ENCODE results near the gene SOAT2.

Gene SOAT2, protein sequence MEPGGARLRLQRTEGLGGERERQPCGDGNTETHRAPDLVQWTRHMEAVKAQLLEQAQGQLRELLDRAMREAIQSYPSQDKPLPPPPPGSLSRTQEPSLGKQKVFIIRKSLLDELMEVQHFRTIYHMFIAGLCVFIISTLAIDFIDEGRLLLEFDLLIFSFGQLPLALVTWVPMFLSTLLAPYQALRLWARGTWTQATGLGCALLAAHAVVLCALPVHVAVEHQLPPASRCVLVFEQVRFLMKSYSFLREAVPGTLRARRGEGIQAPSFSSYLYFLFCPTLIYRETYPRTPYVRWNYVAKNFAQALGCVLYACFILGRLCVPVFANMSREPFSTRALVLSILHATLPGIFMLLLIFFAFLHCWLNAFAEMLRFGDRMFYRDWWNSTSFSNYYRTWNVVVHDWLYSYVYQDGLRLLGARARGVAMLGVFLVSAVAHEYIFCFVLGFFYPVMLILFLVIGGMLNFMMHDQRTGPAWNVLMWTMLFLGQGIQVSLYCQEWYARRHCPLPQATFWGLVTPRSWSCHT

DNA sequence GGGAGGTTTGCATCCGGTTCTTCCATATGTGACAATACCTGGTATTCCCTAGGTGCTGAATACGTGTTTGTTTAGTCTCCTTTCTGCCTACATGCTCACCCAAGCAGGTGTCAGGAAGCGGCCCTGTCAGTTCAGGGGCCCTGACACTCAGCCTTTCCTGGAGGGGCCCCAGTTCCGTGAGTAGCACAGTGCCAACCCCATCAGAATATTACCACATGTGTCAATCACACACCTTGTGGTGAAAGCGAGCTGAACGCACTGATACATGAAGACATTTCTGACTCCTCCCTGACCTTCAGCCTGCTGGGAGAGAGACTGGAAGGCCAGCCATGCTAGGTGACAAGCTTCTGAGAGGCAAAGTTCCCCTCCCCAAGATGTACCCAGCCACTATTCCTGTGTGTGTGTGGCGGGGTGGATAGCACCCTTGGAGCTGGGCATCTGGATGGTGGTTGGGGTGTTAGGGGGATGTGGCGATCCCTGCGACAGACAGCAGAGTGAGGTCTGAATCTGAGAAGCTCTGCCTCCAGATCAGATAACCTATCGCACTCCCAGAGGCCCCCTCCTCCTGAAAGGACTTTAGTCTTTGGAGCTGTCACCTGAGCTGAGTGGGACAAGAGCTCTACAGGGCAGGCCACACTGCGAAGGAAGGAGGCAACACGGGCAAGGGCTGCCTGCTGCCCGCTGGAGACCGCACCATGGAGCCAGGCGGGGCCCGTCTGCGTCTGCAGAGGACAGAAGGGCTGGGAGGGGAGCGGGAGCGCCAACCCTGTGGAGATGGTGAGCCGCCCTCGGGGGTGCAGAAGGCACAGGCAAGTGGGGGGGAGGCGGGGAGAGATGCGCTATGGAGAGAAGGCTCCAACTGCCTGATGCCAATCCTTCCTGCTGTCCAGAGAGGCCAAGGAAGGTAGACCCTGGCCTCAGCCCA lies at the start of gene SOAT2:
Gene SOAT2 (plus strand): TSS at position 604 of the 925 bp plus-strand sequence. CDS start 92 bp downstream, at position 696.
- DNase-seq (ENCODE audit: low read depth), result no peak
- TF ChIP-seq, protein P1, sequence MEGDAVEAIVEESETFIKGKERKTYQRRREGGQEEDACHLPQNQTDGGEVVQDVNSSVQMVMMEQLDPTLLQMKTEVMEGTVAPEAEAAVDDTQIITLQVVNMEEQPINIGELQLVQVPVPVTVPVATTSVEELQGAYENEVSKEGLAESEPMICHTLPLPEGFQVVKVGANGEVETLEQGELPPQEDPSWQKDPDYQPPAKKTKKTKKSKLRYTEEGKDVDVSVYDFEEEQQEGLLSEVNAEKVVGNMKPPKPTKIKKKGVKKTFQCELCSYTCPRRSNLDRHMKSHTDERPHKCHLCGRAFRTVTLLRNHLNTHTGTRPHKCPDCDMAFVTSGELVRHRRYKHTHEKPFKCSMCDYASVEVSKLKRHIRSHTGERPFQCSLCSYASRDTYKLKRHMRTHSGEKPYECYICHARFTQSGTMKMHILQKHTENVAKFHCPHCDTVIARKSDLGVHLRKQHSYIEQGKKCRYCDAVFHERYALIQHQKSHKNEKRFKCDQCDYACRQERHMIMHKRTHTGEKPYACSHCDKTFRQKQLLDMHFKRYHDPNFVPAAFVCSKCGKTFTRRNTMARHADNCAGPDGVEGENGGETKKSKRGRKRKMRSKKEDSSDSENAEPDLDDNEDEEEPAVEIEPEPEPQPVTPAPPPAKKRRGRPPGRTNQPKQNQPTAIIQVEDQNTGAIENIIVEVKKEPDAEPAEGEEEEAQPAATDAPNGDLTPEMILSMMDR (IDR thresholded peaks at IDR 0.05; ENCODE audit: control insufficient read depth, insufficient read depth, low read depth, low read length, missing control alignments), result no peak
- no peak within 1 kb of the TSS for H3K4me3 ChIP-seq (ENCODE audit: control insufficient read depth, low read depth, low read length)

DNA sequence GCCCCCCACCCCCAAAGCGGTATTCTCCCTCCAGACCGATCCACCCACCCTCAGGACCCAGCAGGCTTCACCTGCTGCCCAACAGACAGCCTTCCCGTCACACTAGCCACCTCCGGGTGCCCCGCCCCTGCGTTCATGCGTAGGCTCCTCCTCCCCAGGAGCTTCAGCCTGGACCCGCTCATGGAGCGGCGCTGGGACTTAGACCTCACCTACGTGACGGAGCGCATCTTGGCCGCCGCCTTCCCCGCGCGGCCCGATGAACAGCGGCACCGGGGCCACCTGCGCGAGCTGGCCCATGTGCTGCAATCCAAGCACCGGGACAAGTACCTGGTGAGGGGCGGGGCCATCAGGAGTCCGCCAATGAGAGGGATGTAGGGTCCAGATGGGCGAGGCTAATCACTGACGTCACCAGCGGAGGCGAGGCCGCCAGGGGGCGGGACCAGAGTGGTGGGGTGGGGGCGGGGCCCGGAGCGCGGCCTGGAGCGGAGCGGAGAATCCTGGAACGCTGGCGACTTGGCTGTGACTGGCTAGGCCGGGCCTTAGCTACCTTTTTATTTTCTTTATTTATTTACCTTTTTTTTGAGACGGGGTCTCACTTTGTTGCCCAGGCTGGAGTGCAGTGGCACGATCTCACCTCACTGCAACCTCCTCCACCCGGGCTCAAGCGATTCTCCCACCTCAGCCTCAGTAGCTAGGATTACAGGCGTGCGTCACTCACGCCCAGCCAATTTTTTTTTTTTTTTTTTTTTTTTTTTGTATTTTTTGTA lies 49.0 kb upstream of the SOAT2 start:
- TF ChIP-seq, protein P1 (IDR thresholded peaks at IDR 0.05; ENCODE audit: control insufficient read depth, insufficient read depth, low read depth, low read length, missing control alignments), result no peak
- H3K4me3 ChIP-seq (ENCODE audit: control insufficient read depth, low read depth, low read length), result peak overlapping the region; percentile 14
- DNase-seq (ENCODE audit: low read depth), result no peak

DNA sequence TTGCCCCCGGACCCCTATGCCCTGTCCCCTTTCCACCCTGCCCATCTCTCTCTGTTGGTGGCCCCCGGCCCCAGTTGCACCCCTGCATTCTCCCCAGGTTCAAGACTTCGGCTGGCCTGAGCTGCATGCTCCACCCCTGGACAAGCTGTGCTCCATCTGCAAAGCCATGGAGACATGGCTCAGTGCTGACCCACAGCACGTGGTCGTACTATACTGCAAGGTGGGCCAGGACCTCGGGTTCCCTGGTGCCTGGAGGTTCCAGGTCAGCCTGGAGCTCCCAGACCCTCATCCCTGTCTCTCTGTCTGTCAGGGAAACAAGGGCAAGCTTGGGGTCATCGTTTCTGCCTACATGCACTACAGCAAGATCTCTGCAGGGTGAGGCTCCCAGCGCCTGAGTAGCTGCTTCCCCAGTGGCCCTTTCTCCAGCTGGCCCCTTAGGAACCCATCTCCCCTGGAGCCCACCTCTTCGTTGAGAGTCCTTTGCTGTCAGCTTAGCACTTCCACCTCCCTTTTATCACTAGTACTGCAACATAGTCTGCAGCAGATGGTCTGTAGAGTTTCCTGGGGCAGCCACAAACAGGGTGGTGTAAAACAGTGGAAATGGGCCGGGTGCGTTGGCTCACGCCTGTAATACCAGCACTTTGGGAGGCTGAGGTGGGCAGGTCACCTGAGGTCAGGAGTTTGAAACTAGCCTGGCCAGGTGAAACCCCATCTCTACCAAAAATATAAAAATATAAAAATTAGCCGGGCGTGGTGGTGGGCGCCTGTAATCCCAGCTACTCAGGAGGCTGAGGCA lies 47.6 kb upstream of the SOAT2 start:
- no peak for DNase-seq (ENCODE audit: low read depth)
- H3K4me3 ChIP-seq (ENCODE audit: control insufficient read depth, low read depth, low read length), result no peak overlapping the region
- TF ChIP-seq, protein P1 (IDR thresholded peaks at IDR 0.05; ENCODE audit: control insufficient read depth, insufficient read depth, low read depth, low read length, missing control alignments), result no peak

DNA sequence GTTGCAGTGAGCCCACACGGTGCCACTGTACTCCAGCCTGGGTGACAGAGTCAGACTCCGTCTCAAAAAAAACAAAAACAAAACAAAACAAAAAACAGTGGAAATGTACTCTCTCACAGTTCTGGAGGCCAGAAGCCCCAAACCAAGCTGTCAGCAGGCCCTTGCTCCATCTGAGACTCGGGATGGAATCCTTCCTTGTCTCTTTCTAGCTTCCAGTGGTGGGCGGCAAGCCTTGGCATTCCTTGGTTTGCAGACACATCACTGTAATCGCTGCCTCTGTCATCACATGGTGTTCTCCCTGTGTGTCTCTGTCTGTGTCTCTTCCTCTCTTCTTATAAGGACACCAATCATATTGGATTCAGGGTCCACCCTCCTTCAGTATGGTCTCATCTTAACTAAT lies 47.0 kb upstream of the SOAT2 start:
- no peak overlapping the region for H3K4me3 ChIP-seq (ENCODE audit: control insufficient read depth, low read depth, low read length)
- DNase-seq (ENCODE audit: low read depth), result no peak
- TF ChIP-seq, protein P1 (IDR thresholded peaks at IDR 0.05; ENCODE audit: control insufficient read depth, insufficient read depth, low read depth, low read length, missing control alignments), result no peak

DNA sequence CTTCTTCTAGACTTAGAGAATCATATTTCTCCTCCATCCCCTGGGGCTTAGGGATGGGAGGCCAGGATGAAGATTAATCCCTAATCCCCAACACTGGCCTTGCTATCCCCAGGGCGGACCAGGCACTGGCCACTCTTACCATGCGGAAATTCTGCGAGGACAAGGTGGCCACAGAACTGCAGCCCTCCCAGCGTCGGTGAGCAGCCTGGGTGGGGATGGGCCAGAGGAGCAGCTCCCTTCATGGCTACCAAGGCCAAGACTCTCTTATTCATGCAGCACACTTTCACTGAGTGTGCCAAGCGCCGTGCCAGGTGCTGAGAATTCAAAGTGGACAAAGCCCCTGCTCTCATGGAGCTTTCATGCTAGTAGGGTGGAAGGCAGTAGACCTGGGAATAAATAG lies 46.4 kb upstream of the SOAT2 start:
- DNase-seq (ENCODE audit: low read depth), result no peak
- no peak overlapping the region for H3K4me3 ChIP-seq (ENCODE audit: control insufficient read depth, low read depth, low read length)
- TF ChIP-seq, protein P1 (IDR thresholded peaks at IDR 0.05; ENCODE audit: control insufficient read depth, insufficient read depth, low read depth, low read length, missing control alignments), result no peak
